Measurements from ENCODE around the gene HK1.

DNA sequence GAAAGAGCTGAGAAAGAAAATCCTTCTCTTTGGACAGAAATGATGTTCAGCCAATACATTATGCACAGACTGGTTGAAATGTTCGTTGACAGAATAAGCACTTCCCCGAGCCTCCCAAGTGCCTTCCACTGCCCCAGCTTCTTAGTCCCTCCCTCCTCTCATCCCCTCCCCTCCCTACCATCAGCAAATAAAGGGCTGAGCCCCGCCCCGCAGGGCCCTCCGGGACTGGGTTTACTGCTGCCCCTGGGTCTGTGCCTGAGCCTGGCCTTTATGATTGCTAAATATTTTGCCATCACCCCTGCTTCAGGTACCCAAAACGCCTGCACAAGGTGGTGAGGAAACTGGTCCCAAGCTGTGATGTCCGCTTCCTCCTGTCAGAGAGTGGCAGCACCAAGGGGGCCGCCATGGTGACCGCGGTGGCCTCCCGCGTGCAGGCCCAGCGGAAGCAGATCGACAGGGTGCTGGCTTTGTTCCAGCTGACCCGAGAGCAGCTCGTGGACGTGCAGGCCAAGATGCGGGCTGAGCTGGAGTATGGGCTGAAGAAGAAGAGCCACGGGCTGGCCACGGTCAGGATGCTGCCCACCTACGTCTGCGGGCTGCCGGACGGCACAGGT, 30.1 kb upstream of the HK1 start:
- TF ChIP-seq, protein P1, sequence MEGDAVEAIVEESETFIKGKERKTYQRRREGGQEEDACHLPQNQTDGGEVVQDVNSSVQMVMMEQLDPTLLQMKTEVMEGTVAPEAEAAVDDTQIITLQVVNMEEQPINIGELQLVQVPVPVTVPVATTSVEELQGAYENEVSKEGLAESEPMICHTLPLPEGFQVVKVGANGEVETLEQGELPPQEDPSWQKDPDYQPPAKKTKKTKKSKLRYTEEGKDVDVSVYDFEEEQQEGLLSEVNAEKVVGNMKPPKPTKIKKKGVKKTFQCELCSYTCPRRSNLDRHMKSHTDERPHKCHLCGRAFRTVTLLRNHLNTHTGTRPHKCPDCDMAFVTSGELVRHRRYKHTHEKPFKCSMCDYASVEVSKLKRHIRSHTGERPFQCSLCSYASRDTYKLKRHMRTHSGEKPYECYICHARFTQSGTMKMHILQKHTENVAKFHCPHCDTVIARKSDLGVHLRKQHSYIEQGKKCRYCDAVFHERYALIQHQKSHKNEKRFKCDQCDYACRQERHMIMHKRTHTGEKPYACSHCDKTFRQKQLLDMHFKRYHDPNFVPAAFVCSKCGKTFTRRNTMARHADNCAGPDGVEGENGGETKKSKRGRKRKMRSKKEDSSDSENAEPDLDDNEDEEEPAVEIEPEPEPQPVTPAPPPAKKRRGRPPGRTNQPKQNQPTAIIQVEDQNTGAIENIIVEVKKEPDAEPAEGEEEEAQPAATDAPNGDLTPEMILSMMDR (IDR thresholded peaks at IDR 0.05): no peak
- TF ChIP-seq POLR2A (IDR thresholded peaks at IDR 0.05) (no peak), POLR2AphosphoS5 (IDR thresholded peaks at IDR 0.05) (no peak)

Data from breast epithelium (tissue), 3 donors.